DND-41 (cell line): ENCODE measurements around the gene ELMO3.

Source experiments
- ATAC-seq: fragments of 200-7000 bp; cut with Tn5 transposase; 3 replicates; pipeline ENCODE4 v1.9.1; 2021; ENCODE audit warnings: low read depth; ENCODE audit not compliant: insufficient read depth
- DNase-seq: peaks from one replicate; pipeline ENCODE4 v3.0.0-alpha.2; 2020
- H2AFZ ChIP-seq: 2 replicates; pipeline ENCODE4 v1.6.0; 2012; ENCODE audit warnings: low read depth, low read length
- H3K27ac ChIP-seq: 2 replicates; pipeline ENCODE4 v1.5.1; 2012; ENCODE audit warnings: low read length, inconsistent platforms
- H3K27me3 ChIP-seq: fragments of 200-600 bp; sonication (generic); 2 replicates; pipeline ENCODE4 v1.6.0; 2012; ENCODE audit warnings: low read length, mild to moderate bottlenecking, inconsistent platforms; ENCODE audit not compliant: insufficient read depth, poor library complexity
- H3K36me3 ChIP-seq: 2 replicates; pipeline ENCODE4 v1.5.1; 2012; ENCODE audit warnings: low read length, inconsistent platforms; ENCODE audit not compliant: insufficient read depth
- H3K4me1 ChIP-seq: 2 replicates; pipeline ENCODE4 v1.5.1; 2012; ENCODE audit warnings: mild to moderate bottlenecking, low read length; ENCODE audit not compliant: insufficient read depth
- H3K4me2 ChIP-seq: 2 replicates; pipeline ENCODE4 v1.6.0; 2012; ENCODE audit warnings: mild to moderate bottlenecking, moderate library complexity, low read length, inconsistent platforms; ENCODE audit not compliant: insufficient read depth
- H3K4me3 ChIP-seq, 2 experiments: fragments of 200-600 bp in 1 of 2; shearing (Covaris generic) in 1 of 2; 2 replicates each; pipeline ENCODE4 v1.5.1; 2012 to 2016; ENCODE audit warnings: inconsistent platforms in 2 of 2, low read length in 2 of 2, mild to moderate bottlenecking in 2 of 2, low read depth in 1 of 2, moderate library complexity in 1 of 2
- H3K79me2 ChIP-seq: 2 replicates; pipeline ENCODE4 v1.6.0; 2012; ENCODE audit warnings: low read length, inconsistent platforms; ENCODE audit not compliant: insufficient read depth
- H3K9ac ChIP-seq: 2 replicates; pipeline ENCODE4 v1.6.0; 2012; ENCODE audit warnings: low read depth, mild to moderate bottlenecking, inconsistent platforms, low read length, moderate library complexity
- H3K9me3 ChIP-seq: 2 replicates; pipeline ENCODE4 v1.5.1; 2012; ENCODE audit warnings: low read length, moderate library complexity, mild to moderate bottlenecking, inconsistent platforms; ENCODE audit not compliant: insufficient read depth, severe bottlenecking
- H4K20me1 ChIP-seq: 2 replicates; pipeline ENCODE4 v1.6.0; 2012; ENCODE audit warnings: low read length; ENCODE audit not compliant: insufficient read depth
- CTCF ChIP-seq: IDR thresholded peaks from 2 replicates; pipeline ENCODE4 v1.5.1; 2012; ENCODE audit warnings: borderline replicate concordance, low read length, moderate library complexity, mild to moderate bottlenecking; ENCODE audit not compliant: poor library complexity, severe bottlenecking; ENCODE audit errors: extremely low read depth
- EZH2 ChIP-seq: IDR thresholded peaks from 3 replicates; pipeline ENCODE4 v1.6.1; 2012; ENCODE audit warnings: borderline replicate concordance, low read depth, mild to moderate bottlenecking, moderate library complexity, low read length, inconsistent platforms; ENCODE audit not compliant: severe bottlenecking

The ELMO3 gene

GRCh38 chr16:67173323-67173722 lies 25.6 kb upstream of the ELMO3 start:
- no peak overlapping the region for H2AFZ ChIP-seq
- H3K9ac ChIP-seq = no peak overlapping the region
- H4K20me1 ChIP-seq = peaks cover 10% of the 10 kb centered on the region
- no peaks in the 10 kb centered on the region for H3K36me3 ChIP-seq
- TF ChIP-seq EZH2 (no peak), CTCF (no peak)
- no peaks in the 10 kb centered on the region for H3K9me3 ChIP-seq
- H3K79me2 ChIP-seq = no peaks in the 10 kb centered on the region
- no peak overlapping the region for H3K27ac ChIP-seq
- DNase-seq = no peak
- H3K4me3 ChIP-seq = no peak overlapping the region
- peaks cover 31% of the 10 kb centered on the region for H3K4me1 ChIP-seq
- no peak for ATAC-seq
- peak overlapping the region; percentile 60; the same call in 1 of the 2 replicates for H3K4me2 ChIP-seq
- H3K27me3 ChIP-seq = peaks cover 3% of the 10 kb centered on the region

- Histone ChIP-seq H3K9ac (peak overlapping the region; percentile 30; the same call in 1 of the 2 replicates), H3K4me3 (peak overlapping the region in 1 of 2 experiments; percentile 37; a peak in 1 of 4 replicates), H3K79me2 (no peaks in the 10 kb centered on the region), H3K4me1 (peaks cover 29% of the 10 kb centered on the region), H4K20me1 (peaks cover 13% of the 10 kb centered on the region), H3K27ac (no peak overlapping the region), H3K9me3 (no peaks in the 10 kb centered on the region), H2AFZ (no peak overlapping the region), H3K4me2 (peak overlapping the region; percentile 60), H3K27me3 (peaks cover 3% of the 10 kb centered on the region), H3K36me3 (no peaks in the 10 kb centered on the region)
- DNase-seq (peak; percentile 66), ATAC-seq (peak; percentile 75)
- TF ChIP-seq CTCF (no peak), EZH2 (no peak)
Measured at GRCh38 chr16:67173808-67174705, 24.9 kb upstream of the ELMO3 start.

- Histone ChIP-seq H4K20me1 (peaks cover 15% of the 10 kb centered on the region), H3K9me3 (no peaks in the 10 kb centered on the region), H3K9ac (peak overlapping the region; percentile 30; the same call in 1 of the 2 replicates), H3K79me2 (no peaks in the 10 kb centered on the region; the same call in 1 of the 2 replicates), H3K4me1 (peaks cover 27% of the 10 kb centered on the region), H3K27ac (no peak overlapping the region), H3K27me3 (peaks cover 3% of the 10 kb centered on the region), H3K36me3 (no peaks in the 10 kb centered on the region), H2AFZ (no peak overlapping the region), H3K4me3 (peak overlapping the region in 1 of 2 experiments; percentile 37; a peak in 1 of 4 replicates), H3K4me2 (peak overlapping the region; percentile 60; the same call in 1 of the 2 replicates)
- no peak for DNase-seq
- TF ChIP-seq CTCF (no peak), EZH2 (no peak)
- ATAC-seq = no peak
Measured at GRCh38 chr16:67174706-67175231, 24.2 kb upstream of the ELMO3 start.
